ENCODE results near the gene PRR20G.

PRR20G gene

DNA sequence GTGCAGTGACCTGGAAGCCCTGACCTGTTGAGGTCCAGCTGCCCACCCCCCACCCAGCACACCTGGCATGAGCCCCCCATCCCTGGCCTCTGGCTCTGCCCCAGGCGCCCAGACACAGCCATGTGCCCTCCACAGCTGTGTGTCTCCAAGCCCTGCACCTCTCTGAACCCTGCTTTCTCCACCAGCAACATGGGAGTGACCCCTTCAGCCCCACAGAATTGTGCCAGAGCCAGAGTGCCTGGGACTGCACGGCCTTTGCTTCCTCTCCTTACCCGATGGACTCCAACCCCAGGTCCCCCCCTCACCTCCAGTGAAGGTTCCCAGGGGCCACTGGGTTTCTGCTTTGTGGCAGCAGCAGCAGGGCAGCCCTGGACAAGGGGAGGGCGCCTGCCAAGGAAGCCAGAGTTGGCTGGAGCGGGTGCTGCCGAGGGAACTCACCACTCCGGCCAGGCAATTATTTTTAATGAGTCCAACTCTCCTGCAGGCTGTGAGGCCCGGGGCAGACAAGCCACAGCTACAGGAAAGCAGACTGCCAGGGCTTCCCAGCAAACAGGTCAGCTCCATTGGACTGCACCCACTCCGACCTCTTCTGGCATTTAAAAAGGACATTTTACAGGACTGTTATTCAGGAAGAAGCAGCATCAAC is 24.1 kb downstream of the PRR20G start:
- no peak for DNase-seq (ENCODE audit: low read depth)

DNA sequence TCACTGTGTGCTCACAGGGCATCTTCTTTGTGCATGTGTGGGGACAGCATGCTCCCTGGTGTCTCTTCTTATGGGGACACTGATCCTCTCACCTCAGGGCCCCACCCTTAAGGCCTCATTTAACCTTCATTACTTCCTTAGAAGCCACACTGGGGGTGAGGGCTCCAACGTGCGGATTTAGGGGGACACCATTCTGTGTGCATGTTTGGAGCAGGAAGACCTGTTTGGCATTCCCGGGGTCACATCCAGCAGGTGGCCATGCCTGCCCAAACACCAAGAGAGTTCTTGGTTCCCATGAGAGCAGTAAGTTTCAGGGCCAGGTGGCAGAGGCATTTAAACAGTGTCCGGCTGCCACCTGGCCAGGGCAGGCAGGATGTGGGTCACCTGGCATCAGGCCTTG is 24.8 kb downstream of the PRR20G start:
- DNase-seq (ENCODE audit: low read depth): no peak

DNA sequence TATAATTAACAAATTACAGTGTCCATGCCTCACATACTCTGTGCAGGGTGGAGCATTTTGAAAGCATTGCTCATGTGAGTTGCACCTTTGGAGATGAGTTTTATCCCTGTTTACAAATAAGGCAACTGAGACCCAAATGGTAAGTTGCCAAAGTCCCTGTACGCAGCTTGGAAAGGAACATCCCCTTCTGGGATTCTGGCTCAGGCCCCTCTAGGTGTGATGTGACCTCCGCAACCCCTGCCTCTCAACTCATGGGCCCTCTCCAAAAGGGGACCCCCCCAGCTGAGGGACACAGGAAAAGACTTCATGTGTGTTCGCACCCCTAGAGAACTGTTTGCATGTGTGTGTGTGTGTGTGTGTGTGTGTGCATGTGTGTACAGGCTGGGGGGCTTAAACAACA is 25.3 kb downstream of the PRR20G start:
- DNase-seq (ENCODE audit: low read depth): no peak

DNA sequence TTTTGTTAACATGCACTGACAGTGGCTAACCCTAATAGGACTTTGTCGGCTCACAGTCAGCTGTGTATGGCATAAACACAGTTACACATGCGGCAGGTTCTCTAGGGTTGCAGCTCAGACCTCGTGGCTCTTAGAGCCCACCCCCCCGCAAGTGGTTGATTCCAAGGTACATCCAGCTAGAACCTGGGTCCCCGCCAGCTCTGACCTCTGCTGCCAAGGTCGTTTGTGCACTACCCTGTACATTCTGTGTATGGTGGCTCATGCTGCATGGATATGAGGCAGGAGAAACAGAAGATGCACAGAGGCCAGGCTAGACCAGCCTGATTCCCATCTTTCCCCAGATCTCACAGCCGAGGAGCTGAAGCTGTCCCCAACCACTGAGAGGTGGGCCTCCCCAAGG is 25.9 kb downstream of the PRR20G start:
- no peak for DNase-seq (ENCODE audit: low read depth)

DNA sequence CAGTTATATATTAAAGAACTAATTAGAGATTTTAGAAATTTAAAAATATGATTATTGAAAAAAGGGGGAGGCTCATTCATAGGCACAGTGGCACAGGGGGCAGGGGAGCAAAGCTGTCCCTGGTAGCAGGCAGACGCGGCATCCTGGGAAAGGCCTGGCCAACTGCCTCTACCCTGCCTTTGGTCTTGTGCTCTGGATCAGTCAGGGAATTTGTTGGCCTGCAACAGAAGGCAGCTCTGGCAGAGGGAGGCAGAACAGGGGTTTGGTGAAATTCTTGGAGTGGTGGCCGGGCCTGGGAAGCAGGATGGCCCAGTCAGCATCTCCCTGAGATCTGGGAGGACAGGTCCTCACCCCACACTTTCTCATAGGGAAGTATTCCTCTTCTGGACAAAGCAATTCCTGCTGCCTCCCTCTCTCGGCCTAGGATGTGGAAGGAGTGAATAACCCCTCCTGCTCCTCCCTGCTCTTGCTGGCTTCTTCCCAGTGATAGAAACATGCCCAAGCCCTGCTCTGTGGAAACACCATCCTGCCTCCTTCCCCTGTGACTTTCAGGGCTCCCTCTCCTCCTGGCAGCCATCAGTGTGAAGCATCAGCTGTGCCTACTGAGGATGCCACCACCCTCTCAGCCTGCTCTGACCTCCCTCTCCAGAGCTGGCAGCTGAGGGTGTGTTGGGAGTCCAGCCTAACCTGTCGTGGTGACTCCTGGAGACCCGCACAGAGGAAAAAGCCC is 26.9 kb downstream of the PRR20G start:
- DNase-seq (ENCODE audit: low read depth): no peak

DNA sequence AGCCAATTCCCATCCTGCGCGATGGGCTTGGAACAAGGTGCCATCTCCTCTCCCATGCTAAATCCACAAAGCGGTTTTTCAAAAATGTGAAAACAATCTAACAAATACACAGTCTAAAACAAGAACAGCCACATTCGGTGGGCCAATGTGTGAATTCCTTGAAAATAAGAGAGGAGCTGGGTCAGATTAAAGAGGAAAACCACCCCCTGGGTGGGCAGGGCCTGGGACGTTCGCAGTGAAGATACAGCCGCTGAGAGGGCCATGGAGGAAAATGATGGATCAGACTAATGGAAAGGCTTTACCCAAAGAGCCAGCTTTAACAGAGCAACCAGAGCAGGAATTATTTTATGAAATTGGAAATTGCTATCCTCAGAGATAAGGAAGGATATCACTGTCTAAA is 27.4 kb downstream of the PRR20G start:
- no peak for DNase-seq (ENCODE audit: low read depth)

DNA sequence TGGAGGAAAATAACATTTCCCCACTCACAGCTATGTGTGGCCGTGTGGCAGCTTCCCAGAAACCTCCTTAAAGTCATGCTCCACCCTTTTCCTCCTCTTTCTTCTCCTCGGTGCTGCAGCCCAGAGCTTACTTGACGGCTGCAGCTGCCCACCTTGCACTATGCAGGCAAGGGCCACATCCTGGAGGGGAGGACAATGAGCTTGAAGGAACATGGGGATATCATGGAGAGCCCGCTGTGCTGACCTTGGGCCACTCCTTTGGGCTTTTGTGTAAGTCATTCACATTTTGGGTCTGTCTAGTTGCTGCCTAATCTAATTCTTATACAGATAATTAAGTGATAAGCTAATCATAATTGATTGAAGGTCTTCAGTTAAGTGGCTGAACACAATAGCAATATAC is 28.0 kb downstream of the PRR20G start:
- no peak for DNase-seq (ENCODE audit: low read depth)

DNA sequence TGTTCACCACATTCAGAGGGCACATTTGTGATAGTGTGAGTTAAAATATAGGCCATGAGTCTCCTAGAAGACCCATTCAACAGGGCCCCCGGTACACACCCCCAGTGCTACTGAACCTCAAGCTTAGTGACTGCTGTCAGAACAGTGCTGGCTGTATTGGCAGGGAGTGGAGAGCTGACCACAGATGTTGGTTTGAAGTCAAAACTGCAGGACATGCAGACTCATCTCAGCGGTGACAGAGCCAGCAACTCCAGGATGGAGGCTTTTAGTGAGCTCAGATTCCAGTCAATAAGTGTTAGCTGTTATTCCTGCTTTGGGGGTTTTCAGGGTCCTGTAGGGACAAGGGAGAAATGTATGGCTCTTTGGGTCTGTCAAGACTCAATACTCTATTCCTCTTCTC is 29.1 kb downstream of the PRR20G start:
- no peak for DNase-seq (ENCODE audit: low read depth)

DNA sequence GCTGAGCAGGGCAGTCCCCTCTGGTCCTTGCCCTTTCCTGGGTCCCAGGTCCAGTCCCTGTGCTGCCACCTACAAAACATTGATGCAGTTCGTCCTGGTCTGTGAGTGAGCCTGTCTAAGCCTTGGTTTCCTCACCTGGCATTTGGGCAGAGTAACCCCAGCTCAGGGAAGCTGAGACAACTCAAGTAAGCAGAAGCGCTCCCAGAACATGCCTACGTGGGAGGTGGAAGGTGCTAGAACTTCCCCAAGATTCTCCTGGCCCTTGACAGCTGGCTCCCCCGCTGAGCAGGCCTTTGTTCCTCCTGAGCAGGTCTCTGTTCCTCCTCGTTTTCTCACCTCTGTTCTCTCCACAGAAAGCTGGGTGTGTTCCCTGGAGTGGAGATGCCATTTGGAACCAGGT is 30.5 kb downstream of the PRR20G start:
- DNase-seq (ENCODE audit: low read depth): no peak

DNA sequence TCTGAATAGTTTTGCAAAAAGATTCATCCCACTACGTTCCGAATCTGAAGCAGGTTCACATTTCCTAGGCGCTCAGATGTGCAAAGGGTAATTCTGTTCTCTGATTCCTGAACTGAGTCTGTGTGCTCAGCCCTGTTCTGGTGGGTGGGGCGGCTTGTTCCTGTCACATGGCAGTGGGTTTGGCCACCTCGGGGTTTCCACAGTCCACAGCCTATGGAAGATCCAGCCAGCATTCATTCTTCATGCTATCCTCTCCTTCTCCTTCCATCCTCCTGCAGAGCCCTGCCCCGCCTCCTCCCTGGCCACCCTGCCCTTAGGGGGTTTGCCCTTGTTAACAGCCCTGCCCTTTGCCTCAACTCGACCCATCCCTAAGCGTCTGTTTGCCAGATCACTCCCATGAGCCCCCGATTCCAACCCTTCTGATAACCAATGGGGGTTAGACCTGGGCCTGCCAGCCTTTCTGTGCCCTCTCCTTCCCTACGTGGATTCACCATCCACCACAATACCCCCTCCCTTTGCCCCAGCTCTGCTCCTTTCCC is 31.0 kb downstream of the PRR20G start:
- no peak for DNase-seq (ENCODE audit: low read depth)

DNA sequence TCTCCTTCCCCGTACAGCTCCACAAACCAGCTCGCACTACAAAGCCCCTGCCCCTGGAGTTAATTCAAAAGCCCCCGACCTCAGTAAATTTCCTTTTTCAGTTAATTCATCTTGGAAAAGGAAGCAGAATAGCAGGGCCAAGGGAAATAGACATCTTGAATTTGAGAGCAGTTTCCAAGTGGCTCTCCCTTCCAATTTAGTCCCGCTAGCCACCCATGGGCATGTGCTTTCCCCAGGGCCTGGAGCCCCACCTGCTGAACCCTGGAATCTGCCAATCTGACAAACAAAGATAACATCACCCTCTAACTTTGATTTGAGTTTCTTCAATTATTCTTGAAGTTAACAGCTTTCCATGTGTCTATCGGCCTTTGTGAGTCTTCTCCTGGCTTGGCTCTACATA is 31.7 kb downstream of the PRR20G start:
- DNase-seq (ENCODE audit: low read depth): no peak

DNA sequence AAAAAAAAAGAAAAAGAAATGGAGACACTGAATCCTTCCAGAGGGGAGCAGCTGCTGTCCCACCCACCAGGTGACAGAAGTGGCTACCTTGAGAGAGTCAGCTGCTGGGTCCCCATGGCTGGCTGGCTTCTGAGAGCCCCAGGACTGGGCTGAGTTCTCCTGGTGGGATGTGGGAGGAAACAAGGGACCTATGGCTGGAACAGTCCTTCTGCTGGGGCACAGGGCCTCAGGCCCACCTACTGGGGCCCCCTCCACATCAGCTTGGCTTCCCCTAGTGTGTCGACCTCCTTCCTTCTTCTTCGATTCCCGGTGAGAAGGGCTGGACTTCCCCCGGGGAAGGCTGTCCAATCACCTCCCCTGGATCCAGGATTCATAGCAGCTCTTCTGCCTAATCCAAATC is 32.3 kb downstream of the PRR20G start:
- no peak for DNase-seq (ENCODE audit: low read depth)

DNA sequence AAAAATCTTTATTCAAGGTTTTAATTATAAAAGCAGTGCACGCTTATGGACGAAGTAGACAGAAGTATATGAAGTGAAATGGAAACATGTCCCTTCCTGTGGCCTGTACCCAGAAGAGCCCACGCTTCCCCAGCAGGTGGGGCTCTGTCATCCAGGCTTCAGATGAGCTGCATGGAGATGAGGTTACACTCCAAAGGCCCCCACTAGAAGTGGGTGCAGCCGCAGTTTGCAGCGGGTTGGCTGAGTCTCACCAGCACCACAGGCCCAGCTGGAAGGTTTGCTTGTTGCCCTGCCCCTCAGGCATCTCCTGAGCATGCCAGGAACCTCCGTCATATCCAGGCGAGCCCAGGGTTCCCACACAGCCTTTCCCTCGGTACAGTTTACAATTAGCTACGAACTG is 33.1 kb downstream of the PRR20G start:
- no peak for DNase-seq (ENCODE audit: low read depth)

DNA sequence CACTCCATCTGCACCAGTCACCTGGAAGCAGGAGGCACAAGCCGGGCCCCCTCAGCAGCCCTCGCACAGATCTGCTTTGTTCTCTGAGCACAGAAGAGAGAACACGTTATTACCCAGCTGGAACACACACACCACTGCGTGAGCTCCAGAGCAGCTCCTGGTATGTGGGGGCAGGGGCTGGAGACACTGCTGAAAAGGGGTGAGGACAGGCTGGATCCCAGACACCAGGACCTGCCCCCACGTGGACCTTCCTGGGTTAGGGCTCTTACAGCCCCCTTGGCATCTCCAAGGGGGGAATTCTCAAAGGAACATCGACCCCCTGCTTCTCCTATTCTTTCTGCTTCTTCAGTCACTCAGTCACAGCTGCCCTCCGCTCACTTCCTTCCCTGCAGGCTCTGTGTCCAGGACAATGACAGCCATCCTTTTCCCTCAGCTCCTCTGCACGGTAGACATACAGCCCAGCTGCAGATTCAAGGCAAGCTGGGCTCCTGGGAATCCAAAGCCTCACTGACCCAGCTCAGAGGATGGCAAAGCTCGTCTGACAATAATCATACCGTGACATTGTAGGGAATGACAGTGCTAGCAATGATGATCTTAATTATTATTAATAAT is 33.7 kb downstream of the PRR20G start:
- DNase-seq (ENCODE audit: low read depth): no peak

DNA sequence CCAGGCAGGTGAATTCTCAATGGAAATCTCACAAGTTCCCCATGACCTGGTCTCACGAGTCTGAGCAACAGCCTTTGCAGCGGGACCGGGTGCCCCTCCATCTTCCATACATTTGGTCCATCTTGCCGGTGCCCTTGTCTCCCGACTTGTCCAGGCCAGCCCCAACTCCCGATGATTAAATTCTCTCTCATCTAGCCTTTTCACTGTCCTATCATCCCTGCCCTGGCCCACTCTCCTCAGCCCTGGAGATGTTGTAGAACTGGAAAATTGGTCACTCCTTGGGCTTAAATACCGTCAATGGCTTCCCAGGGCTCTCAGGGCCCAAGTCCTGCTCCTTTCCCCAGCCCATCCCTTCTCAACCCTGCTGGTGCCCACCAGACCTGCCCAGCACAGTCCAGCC is 34.4 kb downstream of the PRR20G start:
- DNase-seq (ENCODE audit: low read depth): no peak

DNA sequence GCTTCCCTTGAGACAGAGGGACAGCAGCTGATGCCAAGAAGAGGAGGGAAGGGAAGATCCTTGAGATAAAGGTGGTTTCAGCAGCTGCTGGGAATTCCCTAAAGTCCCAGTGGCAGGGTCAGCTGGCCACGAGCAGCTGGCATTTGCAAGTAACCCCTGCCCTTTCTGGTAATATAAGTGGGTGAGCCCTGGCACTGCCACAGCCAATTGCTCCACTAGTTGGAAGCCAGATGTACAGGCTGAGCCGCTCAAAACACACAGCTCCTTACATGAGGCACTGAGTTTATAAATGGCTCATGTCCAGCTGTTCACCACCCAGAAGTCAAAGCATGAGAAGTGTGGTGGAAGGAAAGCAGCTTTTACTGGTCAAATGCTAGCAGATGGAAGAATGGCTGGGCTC is 35.4 kb downstream of the PRR20G start:
- DNase-seq (ENCODE audit: low read depth): no peak

DNA sequence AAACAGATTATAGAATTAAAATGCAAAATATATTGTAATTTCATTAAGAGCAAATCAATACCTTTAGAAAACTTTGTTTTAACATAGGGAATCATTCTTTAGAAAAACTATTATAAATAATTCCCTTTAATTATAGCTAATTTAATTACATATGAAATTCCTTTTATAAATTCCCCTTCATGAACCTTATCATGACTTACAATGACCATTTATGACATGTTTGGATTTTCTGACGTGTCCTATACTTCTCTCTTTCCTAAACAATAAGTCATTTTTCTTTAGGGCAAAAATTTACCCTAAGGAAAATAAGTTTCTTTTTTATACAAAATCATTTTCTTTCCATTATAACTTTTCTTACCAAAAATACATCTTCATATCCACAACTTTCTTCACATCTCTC is 37.8 kb downstream of the PRR20G start:
- DNase-seq (ENCODE audit: low read depth): no peak

DNA sequence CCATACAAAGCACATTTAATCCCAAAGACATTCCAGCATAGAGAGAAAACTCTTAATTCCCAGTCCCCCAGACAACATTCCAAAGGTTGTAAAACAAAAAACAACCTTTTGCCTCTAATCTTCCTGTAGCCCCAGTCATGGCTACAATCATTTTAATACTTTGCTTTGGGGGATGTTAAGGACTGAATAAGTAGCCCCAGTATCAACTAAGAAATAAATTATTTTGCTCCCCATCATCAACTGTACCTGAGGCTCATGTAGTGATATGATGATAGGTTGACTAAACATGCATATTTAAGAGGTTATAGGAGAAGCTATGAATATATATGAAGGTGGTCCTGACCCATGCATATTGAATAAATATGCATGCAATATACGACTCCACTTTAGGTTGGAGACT is 40.6 kb downstream of the PRR20G start:
- no peak for DNase-seq (ENCODE audit: low read depth)

DNA sequence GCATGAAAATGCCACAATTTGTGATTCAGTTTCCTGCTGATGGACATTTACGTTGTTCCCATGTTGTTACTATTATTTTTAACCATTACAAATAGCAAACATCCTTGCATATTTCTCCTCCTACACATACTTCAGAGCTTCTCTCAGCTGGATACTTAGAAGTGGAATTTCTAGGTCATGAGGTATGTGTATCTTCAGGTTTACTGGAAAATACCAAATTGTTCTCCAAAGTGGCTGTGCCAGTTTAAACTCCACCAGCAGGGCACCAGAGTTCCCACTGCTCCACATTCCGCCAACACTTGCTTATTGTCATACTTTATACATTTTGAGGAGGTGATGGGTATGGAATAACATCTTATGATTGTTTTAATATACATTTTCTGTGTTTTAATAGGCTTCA is 49.2 kb downstream of the PRR20G start:
- no peak for DNase-seq (ENCODE audit: low read depth)

DNA sequence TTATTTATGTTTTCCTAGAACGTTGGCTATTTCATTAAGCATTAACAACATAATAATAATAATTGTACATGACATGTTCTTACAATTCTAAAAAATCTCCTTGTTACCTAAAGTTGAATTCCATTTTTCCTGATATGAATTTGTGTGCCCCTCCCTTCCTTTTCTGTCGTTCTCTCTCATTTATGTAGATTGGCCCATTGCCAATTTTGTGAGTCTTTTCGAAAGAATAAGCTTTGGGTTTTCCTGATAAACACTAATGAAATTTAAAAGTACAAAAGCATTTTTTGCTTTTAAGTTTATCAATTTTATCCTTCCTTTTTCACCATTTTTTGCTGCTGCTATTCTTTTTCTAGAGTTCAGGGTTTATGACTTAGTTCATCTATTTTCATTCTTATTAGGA is 50.0 kb downstream of the PRR20G start:
- DNase-seq (ENCODE audit: low read depth): no peak

DNA sequence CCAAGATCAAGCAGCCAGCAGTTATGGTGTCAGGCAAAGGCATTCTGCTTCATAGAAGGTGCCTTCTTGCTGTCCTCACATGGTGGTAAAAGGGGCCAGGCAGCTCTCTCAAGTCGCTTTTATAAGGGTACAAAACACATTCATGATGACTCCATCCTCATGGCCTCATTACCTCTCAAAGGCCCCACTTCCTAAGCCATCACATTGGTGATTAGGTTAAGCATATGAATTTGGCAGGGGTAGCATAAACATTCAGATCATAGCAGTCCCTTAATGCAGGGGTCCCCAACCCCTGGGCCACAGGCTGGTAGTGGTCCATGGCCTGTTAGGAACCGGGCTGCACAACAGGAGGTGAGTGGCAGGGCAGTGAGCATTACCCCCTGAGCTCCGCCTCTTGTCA is 52.1 kb downstream of the PRR20G start:
- DNase-seq (ENCODE audit: low read depth): no peak

DNA sequence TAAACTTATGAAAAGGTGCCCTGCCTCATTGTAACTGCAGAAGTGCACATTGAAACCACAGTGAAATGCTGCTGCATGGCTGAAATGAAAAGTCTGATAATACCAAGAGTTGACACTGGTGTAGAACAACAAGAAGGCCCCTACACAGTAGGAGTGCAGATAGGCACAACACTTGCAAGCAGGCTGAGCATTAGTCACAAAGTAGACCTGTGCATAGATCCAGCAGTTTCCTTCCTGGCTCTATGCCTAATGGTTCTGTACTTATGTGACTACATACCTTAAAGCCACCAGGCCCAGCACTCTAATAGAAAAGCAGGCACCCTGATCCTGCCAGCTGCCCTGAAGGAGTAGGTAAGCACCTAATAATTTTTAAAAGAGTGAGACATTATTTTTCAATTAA is 53.1 kb downstream of the PRR20G start:
- DNase-seq (ENCODE audit: low read depth): no peak
